ENCODE results near the gene CFAP65. TPM values are rescaled to one million over a fixed set of nuclear protein-coding genes. Genes with fewer than 3 reads are reported as not detected.

Gene CFAP65
- polyA plus RNA-seq, 3 donors, result not detected

DNA sequence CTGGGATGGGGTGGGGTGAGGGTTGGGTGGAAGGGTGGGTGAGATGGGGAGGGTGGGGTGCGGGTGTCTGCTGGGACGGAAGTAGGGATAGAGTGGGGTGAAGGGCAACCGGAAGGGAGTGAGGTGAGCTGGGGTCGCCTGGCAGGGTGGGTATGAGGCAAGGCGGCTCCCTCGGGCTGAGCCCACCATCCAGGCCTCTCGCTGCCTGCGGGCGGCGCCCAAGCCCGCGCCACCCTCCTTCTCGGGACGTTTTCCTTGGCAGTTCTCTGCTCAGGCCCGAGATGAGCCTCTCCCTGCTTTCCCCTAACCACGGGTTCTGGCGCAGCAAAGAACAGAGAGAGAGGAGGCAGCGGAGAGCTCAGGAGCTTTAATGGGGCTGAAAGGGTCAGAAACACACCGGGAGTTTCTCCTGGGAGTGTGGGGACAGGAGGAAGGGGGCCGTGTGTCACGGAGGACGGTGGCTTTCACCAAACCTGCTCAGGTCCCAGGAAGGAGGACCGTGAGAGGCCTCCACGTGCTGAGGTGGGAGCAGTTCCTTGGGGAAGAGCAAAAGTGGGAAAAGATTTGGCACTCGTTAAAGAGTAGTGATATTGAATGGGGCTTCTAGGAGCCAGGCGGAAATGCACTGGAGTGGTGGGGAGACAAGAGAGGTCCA lies 60.5 kb downstream of the CFAP65 start:
- Mint-ChIP-seq H3K27ac (no peak overlapping the region), H3K4me1 (peaks cover 23% of the 10 kb centered on the region), H3K27me3 (ENCODE audit: low read depth in 3 of 3) (peaks cover 78 to 97% (median 79%) of the 10 kb centered on the region in 3 donors), H3K36me3 (peaks cover 0 to 7% of the 10 kb centered on the region in 2 donors), H3K9me3 (peaks cover 0 to 12% (median 5%) of the 10 kb centered on the region in 7 donors), H3K4me3 (peak overlapping the region in 1 of 2 donors; percentile 78)
- peaks cover 0 to 18% of the 10 kb centered on the region in 2 donors for H3K9me3 ChIP-seq (replicated peaks in 1 of 2; ENCODE audit: control insufficient read depth in 1 of 2, insufficient read depth in 1 of 2, low read length in 2 of 2)
- H3K4me1 ChIP-seq (ENCODE audit: control insufficient read depth in 1 of 2, insufficient read depth in 2 of 2, low read length in 2 of 2), result peaks cover 8 to 24% of the 10 kb centered on the region in 2 donors
- no peaks in the 10 kb centered on the region for H3K79me2 ChIP-seq (ENCODE audit: insufficient read depth, low read length)
- peak overlapping the region; percentile 11 for H3K4me2 ChIP-seq (replicated peaks; ENCODE audit: extremely low read depth, low read length, poor library complexity, severe bottlenecking)
- no peak for DNase-seq
- no peak overlapping the region for H3K9ac ChIP-seq (ENCODE audit: insufficient read depth, low read length, poor library complexity, severe bottlenecking)
- intact Hi-C loops (cut with micrococcal nuclease), result no loop called here
- WGBS (ENCODE audit: insufficient coverage), result 4% methylated on average over 13 of the region's 26 CpGs
- peaks cover 48 to 82% of the 10 kb centered on the region in 2 donors for H3K27me3 ChIP-seq (ENCODE audit: control insufficient read depth in 2 of 2, insufficient read depth in 2 of 2, low read length in 2 of 2)
- no peaks in the 10 kb centered on the region for H3K36me3 ChIP-seq (replicated peaks in 1 of 2; ENCODE audit: control insufficient read depth in 1 of 2, insufficient read depth in 2 of 2, low read length in 2 of 2)
- TF ChIP-seq, protein P1, sequence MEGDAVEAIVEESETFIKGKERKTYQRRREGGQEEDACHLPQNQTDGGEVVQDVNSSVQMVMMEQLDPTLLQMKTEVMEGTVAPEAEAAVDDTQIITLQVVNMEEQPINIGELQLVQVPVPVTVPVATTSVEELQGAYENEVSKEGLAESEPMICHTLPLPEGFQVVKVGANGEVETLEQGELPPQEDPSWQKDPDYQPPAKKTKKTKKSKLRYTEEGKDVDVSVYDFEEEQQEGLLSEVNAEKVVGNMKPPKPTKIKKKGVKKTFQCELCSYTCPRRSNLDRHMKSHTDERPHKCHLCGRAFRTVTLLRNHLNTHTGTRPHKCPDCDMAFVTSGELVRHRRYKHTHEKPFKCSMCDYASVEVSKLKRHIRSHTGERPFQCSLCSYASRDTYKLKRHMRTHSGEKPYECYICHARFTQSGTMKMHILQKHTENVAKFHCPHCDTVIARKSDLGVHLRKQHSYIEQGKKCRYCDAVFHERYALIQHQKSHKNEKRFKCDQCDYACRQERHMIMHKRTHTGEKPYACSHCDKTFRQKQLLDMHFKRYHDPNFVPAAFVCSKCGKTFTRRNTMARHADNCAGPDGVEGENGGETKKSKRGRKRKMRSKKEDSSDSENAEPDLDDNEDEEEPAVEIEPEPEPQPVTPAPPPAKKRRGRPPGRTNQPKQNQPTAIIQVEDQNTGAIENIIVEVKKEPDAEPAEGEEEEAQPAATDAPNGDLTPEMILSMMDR (IDR thresholded peaks at IDR 0.05), result no peak
- no peak overlapping the region for H3K27ac ChIP-seq (ENCODE audit: low read depth in 1 of 2, low read length in 2 of 2)
- no peaks in the 10 kb centered on the region for H4K20me1 ChIP-seq (ENCODE audit: insufficient read depth, low read length)
- no peak overlapping the region for H3K4me3 ChIP-seq (replicated peaks in 1 of 3; ENCODE audit: low read depth in 2 of 3, low read length in 3 of 3)
- no peak overlapping the region for H2AFZ ChIP-seq (ENCODE audit: insufficient read depth, low read depth, low read length, poor library complexity, severe bottlenecking)

DNA sequence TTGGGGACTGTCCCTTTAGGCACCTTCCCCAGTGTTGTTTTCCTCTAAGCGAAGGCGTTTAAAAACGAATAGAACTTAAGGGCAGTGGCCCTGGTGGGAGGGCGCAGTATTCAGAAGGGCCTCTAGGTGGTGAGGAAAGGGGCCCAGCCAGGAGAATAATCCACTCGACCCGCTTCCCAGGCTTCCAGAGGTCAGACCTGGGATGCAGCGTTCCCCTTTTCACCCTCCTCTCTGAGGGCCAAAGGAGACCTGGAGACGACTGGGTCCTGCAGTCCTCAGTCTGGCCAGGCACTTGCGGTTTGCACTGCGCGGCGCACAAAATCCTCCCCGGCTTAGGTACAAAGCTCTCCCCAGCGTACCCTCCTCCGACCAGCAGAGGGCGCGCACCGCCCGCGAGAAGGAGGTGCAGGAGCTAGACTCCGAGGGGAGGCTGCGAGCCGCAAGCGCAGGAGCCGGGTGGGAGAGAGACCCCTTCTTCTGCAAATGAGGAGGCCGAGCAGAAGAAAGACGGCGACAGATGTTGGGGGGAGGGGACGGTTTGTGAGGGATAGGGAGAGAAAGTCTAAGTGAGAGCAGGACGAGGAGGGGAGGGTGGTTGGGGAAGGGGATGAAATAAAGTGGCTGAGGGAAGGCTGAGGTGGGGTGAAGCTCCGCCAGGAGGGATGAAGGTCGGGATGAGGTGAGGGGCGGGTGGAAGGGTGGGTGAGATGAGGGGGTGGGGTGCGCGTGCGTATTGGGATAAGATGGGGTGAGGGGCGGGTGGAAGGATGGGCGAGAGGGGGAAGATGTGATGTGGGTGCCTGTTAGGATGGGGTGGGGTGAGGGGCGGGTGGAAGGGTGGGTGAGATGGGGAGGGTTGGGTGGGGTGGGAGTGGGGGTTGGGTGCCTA lies 61.2 kb downstream of the CFAP65 start:
- intact Hi-C loops (cut with micrococcal nuclease), result no loop called here
- peaks cover 8 to 24% of the 10 kb centered on the region in 2 donors for H3K4me1 ChIP-seq (ENCODE audit: control insufficient read depth in 1 of 2, insufficient read depth in 2 of 2, low read length in 2 of 2)
- H3K4me3 Mint-ChIP-seq, result peak overlapping the region; percentile 64 to 85
- H3K27ac Mint-ChIP-seq, result peak overlapping the region in 1 of 7 donors; percentile 65
- peaks cover 23% of the 10 kb centered on the region for H3K4me1 Mint-ChIP-seq
- H3K4me2 ChIP-seq (replicated peaks; ENCODE audit: extremely low read depth, low read length, poor library complexity, severe bottlenecking), result peak overlapping the region; percentile 60
- H3K27me3 ChIP-seq (ENCODE audit: control insufficient read depth in 2 of 2, insufficient read depth in 2 of 2, low read length in 2 of 2), result peaks cover 50 to 80% of the 10 kb centered on the region in 2 donors
- no peak overlapping the region for H3K4me3 ChIP-seq (replicated peaks in 1 of 3; ENCODE audit: low read depth in 2 of 3, low read length in 3 of 3)
- DNase-seq, result peak; percentile 39 to 66 (median 53)
- H3K9me3 Mint-ChIP-seq, result peaks cover 0 to 12% (median 5%) of the 10 kb centered on the region in 7 donors
- TF ChIP-seq, protein P1 (IDR thresholded peaks at IDR 0.05), result peak; percentile 91
- H3K9ac ChIP-seq (ENCODE audit: insufficient read depth, low read length, poor library complexity, severe bottlenecking), result no peak overlapping the region
- H3K36me3 Mint-ChIP-seq, result peaks cover 0 to 7% of the 10 kb centered on the region in 2 donors
- peaks cover 0 to 15% of the 10 kb centered on the region in 2 donors for H3K9me3 ChIP-seq (replicated peaks in 1 of 2; ENCODE audit: control insufficient read depth in 1 of 2, insufficient read depth in 1 of 2, low read length in 2 of 2)
- no peak overlapping the region for H3K27ac ChIP-seq (ENCODE audit: low read depth in 1 of 2, low read length in 2 of 2)
- H3K27me3 Mint-ChIP-seq (ENCODE audit: low read depth in 3 of 3), result peaks cover 72 to 97% (median 78%) of the 10 kb centered on the region in 3 donors
- peak overlapping the region; percentile 37 for H2AFZ ChIP-seq (ENCODE audit: insufficient read depth, low read depth, low read length, poor library complexity, severe bottlenecking)
- 3% methylated on average over 27 of the region's 39 CpGs for WGBS (ENCODE audit: insufficient coverage)
- H3K79me2 ChIP-seq (ENCODE audit: insufficient read depth, low read length), result no peaks in the 10 kb centered on the region
- no peaks in the 10 kb centered on the region for H4K20me1 ChIP-seq (ENCODE audit: insufficient read depth, low read length)
- no peaks in the 10 kb centered on the region for H3K36me3 ChIP-seq (replicated peaks in 1 of 2; ENCODE audit: control insufficient read depth in 1 of 2, insufficient read depth in 2 of 2, low read length in 2 of 2)
